Testis (tissue), 3 donors: ENCODE data around the gene GGACT. TPM values are rescaled to one million over a fixed set of nuclear protein-coding genes. Genes with fewer than 3 reads are reported as not detected.
A peak's percentile ranks its signal among the peaks of the same experiment; 100 is the strongest.

Source experiments
- DNase-seq: peaks from one replicate; pipeline ENCODE4 v3.0.0-alpha.2; 2019
- H3K27ac ChIP-seq, 2 donors: fragments of 200-600 bp; sonication (generic); one replicate each; pipeline ENCODE4 v1.5.1; 2019
- H3K27me3 ChIP-seq: fragments of 200-600 bp; sonication (generic); one replicate; pipeline ENCODE4 v1.5.1; 2019
- H3K36me3 ChIP-seq: fragments of 200-600 bp; sonication (generic); one replicate; pipeline ENCODE4 v1.5.1; 2017; ENCODE audit warnings: low read depth; ENCODE audit errors: missing control alignments
- H3K4me1 ChIP-seq: fragments of 200-600 bp; sonication (generic); one replicate; pipeline ENCODE4 v1.5.1; 2019
- H3K4me3 ChIP-seq, 2 donors: fragments of 200-600 bp; sonication (generic); one replicate each; pipeline ENCODE4 v1.5.1; 2017 to 2019
- H3K9me3 ChIP-seq: fragments of 200-600 bp; sonication (generic); one replicate; pipeline ENCODE4 v1.5.1; 2017
- CTCF ChIP-seq, 3 experiments: fragments of 450-650 bp in 2 of 3; fragments of 200-600 bp in 1 of 3; sonication (generic) in 1 of 3; IDR thresholded peaks; one replicate each; pipeline ENCODE4 v1.5.1; 2016 to 2019; ENCODE audit warnings: antibody characterized with exemption in 3 of 3, mild to moderate bottlenecking in 2 of 3, moderate library complexity in 1 of 3
- POLR2A ChIP-seq: fragments of 450-650 bp; IDR thresholded peaks from one replicate; pipeline ENCODE4 v1.6.1; 2017; ENCODE audit warnings: antibody characterized with exemption, mild to moderate bottlenecking, moderate library complexity
- WGBS, 2 donors: methylation state at CpG; one replicate each; pipeline ENCODE4 v1.1.5; 2018; 5-methylcytosine and 5-hydroxymethylcytosine counted together
- intact Hi-C: fragments of 100-400 bp; cut with DNase I; formaldehyde crosslinking; loops from one replicate; pipeline ENCODE4 v1.15.1; 2023; ENCODE audit warnings: low total_unique reads
- polyA plus RNA-seq: library from polyadenylated mRNA; stranded (reverse); fragments of 350-450 nt; fragmentation: Illumina TruSeq; extraction: RNeasy Lipid Tissue Mini Kit (QIAGEN cat#74804); gene quantifications from one replicate; pipeline ENCODE4 v1.2.3, GENCODE V29; 2014; ENCODE audit warnings: low read depth, low replicate concordance; ENCODE audit not compliant: insufficient read depth
- total RNA-seq, 2 donors: library from RNA; depleted of rRNA; stranded (reverse); fragments of >200 nt; gene quantifications; one replicate each; pipeline ENCODE4 v1.2.3, GENCODE V29; 2016

GGACT gene
- total and polyA plus RNA-seq, 3 donors from 2014 or later: 9.8 to 30.0 (median 18.9) TPM

DNA sequence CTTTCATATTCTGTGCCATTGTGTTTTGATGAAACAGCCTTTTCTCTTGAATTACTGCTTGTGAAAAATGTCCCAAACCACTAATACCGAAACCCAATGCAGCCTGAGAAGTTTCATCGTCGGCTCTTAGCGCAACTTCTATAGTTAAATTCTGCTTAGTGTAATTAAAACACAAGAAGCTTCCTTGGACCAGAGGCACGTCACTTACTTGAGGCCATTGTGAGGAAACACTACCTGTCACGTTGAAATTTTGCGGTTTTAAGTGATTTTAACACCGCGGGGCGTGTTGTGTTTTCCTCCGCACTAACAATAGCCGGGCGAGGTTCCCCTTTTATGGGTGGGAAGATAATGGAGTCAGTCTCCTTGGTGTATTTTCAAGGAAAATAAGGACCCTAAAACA lies 70.9 kb downstream of the GGACT start:
- no peak overlapping the region for H3K27ac ChIP-seq
- no peak for DNase-seq
- 88 to 90% methylated on average over 13 of the region's 13 CpGs for WGBS, 2 donors
- intact Hi-C loops: loop anchor here (10.0 kb wide), 2 partner anchors 603 to 863 kb away; no protein-coding TSS in a partner anchor
- H3K9me3 ChIP-seq: no peaks in the 10 kb centered on the region
- no peak for TF ChIP-seq CTCF (IDR thresholded peaks at IDR 0.05)
- TF ChIP-seq POLR2A: no peak
- H3K36me3 ChIP-seq: no peaks in the 10 kb centered on the region
- H3K4me3 ChIP-seq: no peak overlapping the region
- H3K4me1 ChIP-seq: no peaks in the 10 kb centered on the region
- H3K27me3 ChIP-seq: no peaks in the 10 kb centered on the region

GRCh38 chr13:100517135-100517534 lies 71.5 kb downstream of the GGACT start:
- Histone ChIP-seq H3K4me1 (no peaks in the 10 kb centered on the region), H3K36me3 (no peaks in the 10 kb centered on the region), H3K9me3 (no peaks in the 10 kb centered on the region), H3K27me3 (no peaks in the 10 kb centered on the region), H3K27ac (no peak overlapping the region), H3K4me3 (no peak overlapping the region)
- intact Hi-C loops: loop anchor here (10.0 kb wide), 2 partner anchors 602 to 862 kb away; no protein-coding TSS in a partner anchor
- DNase-seq: no peak
- TF ChIP-seq POLR2A: no peak
- no peak for TF ChIP-seq CTCF (IDR thresholded peaks at IDR 0.05)
- 83 to 85% methylated on average over 5 to 9 of the region's 9 CpGs for WGBS, 2 donors

GRCh38 chr13:100515410-100515800 lies 73.2 kb downstream of the GGACT start:
- Histone ChIP-seq H3K36me3 (no peaks in the 10 kb centered on the region), H3K27ac (no peak overlapping the region), H3K4me3 (no peak overlapping the region), H3K9me3 (no peaks in the 10 kb centered on the region), H3K27me3 (no peaks in the 10 kb centered on the region), H3K4me1 (no peaks in the 10 kb centered on the region)
- TF ChIP-seq CTCF (IDR thresholded peaks at IDR 0.05): no peak
- no peak for TF ChIP-seq POLR2A
- 67 to 76% methylated on average over 20 of the region's 20 CpGs for WGBS, 2 donors
- intact Hi-C loops: loop anchor here (10.0 kb wide), 2 partner anchors 601 to 861 kb away; no protein-coding TSS in a partner anchor
- no peak for DNase-seq

DNA sequence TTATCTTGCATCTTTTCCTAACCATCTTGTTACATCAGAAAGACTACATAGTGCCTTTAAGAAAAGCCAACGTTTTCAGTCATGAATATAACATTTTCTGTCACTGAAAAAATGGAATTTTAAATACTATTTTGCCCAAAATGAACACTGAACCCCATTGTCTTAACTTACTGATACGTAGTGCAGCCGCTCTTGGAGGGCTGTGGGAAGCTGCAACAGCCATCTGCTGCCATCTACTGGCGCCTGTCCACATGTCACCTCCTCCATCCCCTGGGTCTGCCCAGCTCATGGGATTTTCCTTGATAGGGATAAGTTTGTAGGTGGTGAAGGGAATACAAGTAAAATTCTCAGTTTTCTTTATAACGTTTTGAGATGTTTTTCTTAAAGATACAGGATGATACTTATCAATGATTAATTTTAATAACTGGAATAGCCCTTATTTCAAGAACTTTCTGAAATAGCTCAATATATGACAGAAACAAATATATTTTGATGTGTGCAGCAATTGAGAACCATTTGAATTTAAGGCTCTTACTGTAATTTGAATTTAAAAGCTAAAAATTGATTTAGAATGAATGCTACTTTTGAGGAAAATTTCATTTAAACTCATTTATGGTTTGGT lies 73.7 kb downstream of the GGACT start:
- peak; percentile 90 for DNase-seq
- TF ChIP-seq POLR2A: no peak
- TF ChIP-seq CTCF (IDR thresholded peaks at IDR 0.05): peak; percentile 56 to 74 (median 63)
- H3K4me1 ChIP-seq: no peaks in the 10 kb centered on the region
- no peak overlapping the region for H3K4me3 ChIP-seq
- H3K27ac ChIP-seq: no peak overlapping the region
- H3K36me3 ChIP-seq: no peaks in the 10 kb centered on the region
- H3K9me3 ChIP-seq: no peaks in the 10 kb centered on the region
- WGBS, 2 donors: 16 to 24% methylated on average over 5 of the region's 5 CpGs
- intact Hi-C loops: loop anchor here (10.0 kb wide), 2 partner anchors 600 to 860 kb away; no protein-coding TSS in a partner anchor
- no peaks in the 10 kb centered on the region for H3K27me3 ChIP-seq
